GM19099 (cell line): ENCODE measurements around the gene CFAP410.
A peak's percentile ranks its signal among the peaks of the same experiment; 100 is the strongest.

ENCODE experiments used
- POLR2A ChIP-seq: IDR thresholded peaks from 3 replicates; pipeline ENCODE4 v1.6.1; 2011; ENCODE audit warnings: low read depth; ENCODE audit not compliant: insufficient read length; ENCODE audit errors: extremely low read depth

Gene CFAP410

GRCh38 chr21:44305691-44306090 lies 33.5 kb downstream of the CFAP410 start:
- TF ChIP-seq POLR2A, result no peak

GRCh38 chr21:44304877-44305293 lies 34.3 kb downstream of the CFAP410 start:
- TF ChIP-seq POLR2A, result no peak

GRCh38 chr21:44304011-44304616 lies 35.1 kb downstream of the CFAP410 start:
- TF ChIP-seq POLR2A, result no peak

- TF ChIP-seq POLR2A, result no peak
Measured at GRCh38 chr21:44303490-44303981, 35.7 kb downstream of the CFAP410 start.

GRCh38 chr21:44301961-44302406 lies 37.2 kb downstream of the CFAP410 start:
- no peak for TF ChIP-seq POLR2A

GRCh38 chr21:44301141-44301540 lies 38.0 kb downstream of the CFAP410 start:
- TF ChIP-seq POLR2A, result no peak

- peak; percentile 44 for TF ChIP-seq POLR2A
Measured at GRCh38 chr21:44300262-44300959, 38.8 kb downstream of the CFAP410 start.

GRCh38 chr21:44299458-44300261 lies 39.5 kb downstream of the CFAP410 start, which contains the start of gene PFKL:
Gene PFKL, plus strand, starts transcription at chr21:44300053. Its CDS starts 53 bp downstream, at chr21:44300106.
- TF ChIP-seq POLR2A, result peak; percentile 66

- TF ChIP-seq POLR2A, result no peak
Measured at GRCh38 chr21:44299085-44299457, 40.1 kb downstream of the CFAP410 start.

GRCh38 chr21:44298301-44298700 lies 40.9 kb downstream of the CFAP410 start:
- TF ChIP-seq POLR2A, result no peak

- no peak for TF ChIP-seq POLR2A
Measured at GRCh38 chr21:44297525-44298290, 41.5 kb downstream of the CFAP410 start.

GRCh38 chr21:44296916-44297315 lies 42.3 kb downstream of the CFAP410 start:
- no peak for TF ChIP-seq POLR2A

GRCh38 chr21:44296103-44296519 lies 43.1 kb downstream of the CFAP410 start:
- TF ChIP-seq POLR2A, result no peak

GRCh38 chr21:44295646-44296045 lies 43.5 kb downstream of the CFAP410 start:
- TF ChIP-seq POLR2A, result no peak

GRCh38 chr21:44295163-44295573 lies 44.0 kb downstream of the CFAP410 start:
- TF ChIP-seq POLR2A, result no peak
